LHCN-M2 (cell line): ENCODE results near the gene SARNP. TPM values are rescaled to one million over a fixed set of nuclear protein-coding genes. Genes with fewer than 3 reads are reported as not detected.

Experiments
- DNase-seq: peaks from one replicate; pipeline ENCODE4 v3.0.0-alpha.2; 2012; ENCODE audit warnings: low read depth
- total RNA-seq: library from RNA; depleted of rRNA; stranded (reverse); fragments of >200 nt; gene quantifications from 2 replicates; pipeline ENCODE4 v1.2.3, GENCODE V29; 2014; rRNA removed

The SARNP gene
- total RNA-seq, 1 experiment from 2014 or later: 111 TPM

DNA sequence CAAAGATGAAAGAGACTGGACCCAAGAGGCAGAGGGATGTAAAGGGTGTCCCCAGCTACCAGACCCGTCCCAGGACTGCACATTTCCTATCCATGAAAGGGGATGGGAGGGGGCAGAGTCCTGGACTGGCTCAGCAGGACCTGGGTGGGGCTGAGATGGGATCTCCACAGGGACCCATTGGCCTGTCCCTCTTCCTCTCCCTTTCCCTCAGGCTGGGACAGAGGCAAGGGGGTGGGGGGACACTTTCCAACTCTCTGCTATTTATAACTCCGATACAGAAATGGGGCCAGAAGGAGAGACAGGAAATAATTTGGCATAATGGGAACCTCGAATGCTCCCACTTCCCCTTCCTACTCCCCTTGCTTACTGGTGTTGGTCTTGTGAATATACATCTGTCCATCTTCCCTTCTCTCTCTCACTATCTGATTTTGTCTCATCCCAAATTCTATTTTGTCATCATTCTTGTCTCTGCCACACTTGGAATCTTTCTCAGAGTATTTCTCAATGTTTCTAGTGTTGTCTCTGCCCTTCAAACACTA, 108.8 kb downstream of the SARNP start:
- no peak for DNase-seq

DNA sequence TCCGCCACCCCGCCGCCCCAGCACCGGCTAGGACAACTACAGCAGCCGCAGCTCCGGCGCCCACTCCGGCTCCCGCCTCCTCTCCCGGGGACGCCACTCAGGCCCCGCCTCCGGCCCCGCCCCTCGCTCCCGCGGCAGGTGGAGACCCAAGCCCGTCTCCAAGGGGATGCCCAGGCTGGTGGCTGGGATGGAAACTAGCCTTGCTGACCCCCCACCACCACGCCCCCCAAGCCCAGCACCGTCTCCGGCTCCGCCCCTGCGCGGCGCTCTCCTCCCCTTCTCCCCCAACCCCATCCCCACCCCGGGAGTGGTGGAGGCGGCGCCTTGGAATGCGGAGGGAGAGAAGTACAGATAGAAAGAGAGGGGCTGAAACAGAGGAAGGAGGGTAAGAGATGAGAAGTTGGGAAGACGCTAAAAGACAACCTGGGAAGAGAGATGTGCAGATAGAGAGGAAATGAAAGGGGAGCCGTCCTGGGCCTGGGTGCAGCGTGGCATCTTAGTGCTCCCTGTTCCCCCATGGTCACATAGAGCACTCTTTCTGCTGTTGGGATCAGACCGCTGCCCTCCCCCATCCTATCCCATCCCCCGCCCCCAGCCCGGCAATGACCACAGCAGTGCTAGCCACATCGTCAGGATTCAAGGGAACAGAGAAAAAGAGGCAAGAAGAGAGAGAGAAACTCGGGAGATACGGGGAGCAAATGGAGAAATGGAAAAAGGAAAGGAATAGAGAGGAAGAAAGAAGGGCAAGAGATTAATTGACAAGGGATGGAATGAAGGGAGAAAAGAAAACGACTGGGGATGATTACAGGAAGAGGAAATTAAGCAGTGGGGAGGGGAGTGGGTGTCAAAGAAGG, 109.5 kb downstream of the SARNP start, which contains the start of gene ITGA7:
Gene ITGA7 (minus strand): TSS at position 64 of the 854 bp plus-strand sequence. CDS start 222 bp downstream, outside the sequence.
- DNase-seq: peak; percentile 83

Other genes with a start within 250 kb of the SARNP start
- gene OR2AP1, start 245.3 kb downstream of the SARNP start, total RNA-seq: not detected in 2 replicates
- gene OR10P1, start 180.8 kb downstream of the SARNP start, total RNA-seq: not detected in 2 replicates
- 135 and 217 TPM in 2 replicates for gene ITGA7, start 109.8 kb downstream of the SARNP start, total RNA-seq
- gene BLOC1S1, start 101.7 kb downstream of the SARNP start, total RNA-seq: 118 and 135 TPM in 2 replicates
- gene RDH5, start 97.3 kb downstream of the SARNP start, total RNA-seq: 147 and 216 TPM in 2 replicates
- 2,065 and 2,281 TPM in 2 replicates for gene CD63, start 88.7 kb downstream of the SARNP start, total RNA-seq
- gene GDF11, start 74.6 kb downstream of the SARNP start, total RNA-seq: 10.0 and 17.3 TPM in 2 replicates
- 17.2 and 19.7 TPM in 2 replicates for gene ORMDL2, start 317 bp upstream of the SARNP start, total RNA-seq
- gene DNAJC14, start 11.9 kb upstream of the SARNP start, total RNA-seq: 48.5 and 54.8 TPM in 2 replicates
- gene MMP19, start 25.2 kb upstream of the SARNP start, total RNA-seq: 24.1 and 24.9 TPM in 2 replicates
- 39.5 and 54.8 TPM in 2 replicates for gene PYM1, start 110.2 kb upstream of the SARNP start, total RNA-seq
- gene DGKA, start 113.4 kb upstream of the SARNP start, total RNA-seq: 56.0 and 71.4 TPM in 2 replicates
- 0.32 and 0.52 TPM in 2 replicates for gene PMEL, start 148.3 kb upstream of the SARNP start, total RNA-seq
- gene CDK2, start 149.1 kb upstream of the SARNP start, total RNA-seq: 64.4 and 66.5 TPM in 2 replicates
- 46.7 and 60.3 TPM in 2 replicates for gene RAB5B, start 156.4 kb upstream of the SARNP start, total RNA-seq
- 16.1 and 21.8 TPM in 2 replicates for gene SUOX, start 179.6 kb upstream of the SARNP start, total RNA-seq
- gene IKZF4, start 203.3 kb upstream of the SARNP start, total RNA-seq: 2.2 and 3.4 TPM in 2 replicates
- gene RPS26, start 224.2 kb upstream of the SARNP start, total RNA-seq: 414 and 1,103 TPM in 2 replicates